ENCODE results near the gene SERPINA1. TPM values are rescaled to one million over a fixed set of nuclear protein-coding genes. Genes with fewer than 3 reads are reported as not detected.
A peak's percentile ranks its signal among the peaks of the same experiment; 100 is the strongest.

Gene SERPINA1
- total RNA-seq, 1 experiment from 2014 or later = not detected

- H3K9ac ChIP-seq (ENCODE audit: extremely low read depth, insufficient read length, low read length) = no peak overlapping the region
- no peaks in the 10 kb centered on the region for H4K20me1 ChIP-seq (ENCODE audit: control insufficient read depth, insufficient read depth, insufficient read length)
- Mint-ChIP-seq H3K27me3 (ENCODE audit: low read depth) (no peaks in the 10 kb centered on the region; the same call in none of the 2 replicates), H3K27ac (0 out of 7 replicates have a peak overlapping the region, but pooled peaks of 2 of the 3 experiments have one; percentile 17 to 23), H3K4me3 (no peak overlapping the region), H3K9me3 (peaks cover 3 to 9% of the 10 kb centered on the region in 2 experiments; a peak in 2 of 5 replicates), H3K4me1 (no peaks in the 10 kb centered on the region), H3K36me3 (ENCODE audit: insufficient read depth in 1 of 3, low read depth in 3 of 3) (peaks cover 0 to 4% (median 0%) of the 10 kb centered on the region in 3 experiments; a peak in 1 of 7 replicates)
- no peak overlapping the region for H3K4me2 ChIP-seq (ENCODE audit: insufficient read depth, insufficient read length, low read length)
- H3K79me1 ChIP-seq (ENCODE audit: insufficient read depth, low read depth, low read length, poor library complexity, severe bottlenecking) = no peaks in the 10 kb centered on the region
- H3K23me2 ChIP-seq (ENCODE audit: insufficient read length, low read depth, low read length, poor library complexity, severe bottlenecking) = no peaks in the 10 kb centered on the region
- no peaks in the 10 kb centered on the region for H3K27me3 ChIP-seq (ENCODE audit: insufficient read depth, low read length)
- no peak overlapping the region for H3K18ac ChIP-seq (ENCODE audit: insufficient read length, low read depth, low read length)
- H3K9me3 ChIP-seq (ENCODE audit: control insufficient read depth, low read depth, low read length) = no peaks in the 10 kb centered on the region
- no peaks in the 10 kb centered on the region for H3K79me2 ChIP-seq (ENCODE audit: insufficient read depth, low read length)
- H2BK5ac ChIP-seq (ENCODE audit: insufficient read length, low read length) = no peak overlapping the region
- H2BK15ac ChIP-seq (ENCODE audit: low read depth, low read length) = no peak overlapping the region
- H4K5ac ChIP-seq (ENCODE audit: insufficient read length, low read depth, low read length) = no peak overlapping the region
- H4K91ac ChIP-seq (ENCODE audit: insufficient read length, low read depth, low read length) = no peak overlapping the region
- H2AK5ac ChIP-seq (ENCODE audit: insufficient read length, low read length) = no peak overlapping the region
- no peak overlapping the region for H3K27ac ChIP-seq (ENCODE audit: insufficient read length, low read depth, low read length)
- no peak overlapping the region for H2BK20ac ChIP-seq (ENCODE audit: low read depth, low read length, poor library complexity, severe bottlenecking)
- DNase-seq = no peak
- no peak overlapping the region for H4K8ac ChIP-seq (replicated peaks; ENCODE audit: insufficient read length, low read depth, low read length)
- H3T11ph ChIP-seq (ENCODE audit: low read length) = no peak overlapping the region
- no peak overlapping the region for H2BK120ac ChIP-seq (ENCODE audit: low read depth, low read length, poor library complexity, severe bottlenecking)
- H3K56ac ChIP-seq (ENCODE audit: insufficient read length, low read depth, low read length) = no peak overlapping the region
- WGBS (ENCODE audit: extremely low coverage, insufficient read length, low lambda C conversion rate) = no CpG with 5 or more reads among the region's 2 CpGs
- no peak overlapping the region for H3K14ac ChIP-seq (ENCODE audit: insufficient read depth, low read length)
- H2BK12ac ChIP-seq (ENCODE audit: insufficient read length, low read depth, low read length) = no peak overlapping the region
- no peak overlapping the region for H3K4ac ChIP-seq (ENCODE audit: low read depth, low read length)
- H3K4me1 ChIP-seq (ENCODE audit: insufficient read depth, low read length) = no peaks in the 10 kb centered on the region
- TF ChIP-seq CTCF (conservative IDR thresholded peaks at IDR 0.05) = no peak
- H2AFZ ChIP-seq (ENCODE audit: low read length) = no peak overlapping the region
- no peak overlapping the region for H3K23ac ChIP-seq (ENCODE audit: insufficient read length, low read depth, low read length)
Observed at GRCh38 chr14:94428610-94429009, 40.2 kb upstream of the SERPINA1 start.

All from H9 (cell line).